Body of pancreas (tissue), 4 donors: Measurements from ENCODE around the gene LIPT2. TPM values are rescaled to one million over a fixed set of nuclear protein-coding genes. Genes with fewer than 3 reads are reported as not detected.

Experiments used
- ATAC-seq: fragments of 150-250 bp; one replicate; pipeline ENCODE4 v1.9.1; 2016
- DNase-seq, 4 donors: peaks; one replicate each; pipeline ENCODE4 v3.0.0-alpha.2; 2019
- H3K27ac ChIP-seq, 4 donors: fragments of 200-600 bp; sonication (generic); 1 replicate in 3 of 4; 2 replicates in 1 of 4; pipeline versions ENCODE4 v1.5.1 to v1.6.1; 2016 to 2019; ENCODE audit warnings: mild to moderate bottlenecking in 1 of 4, mixed read lengths in 1 of 4, moderate library complexity in 1 of 4
- H3K27me3 ChIP-seq, 2 donors: fragments of 200-600 bp; sonication (generic); one replicate each; pipeline ENCODE4 v1.6.0; 2016; ENCODE audit warnings: mild to moderate bottlenecking in 1 of 2
- H3K36me3 ChIP-seq, 2 donors: fragments of 200-600 bp; sonication (generic); replicated peaks in 1 of 2; 2 replicates each; pipeline ENCODE4 v1.5.1; 2016; ENCODE audit warnings: low read depth in 2 of 2; ENCODE audit not compliant: insufficient read depth in 1 of 2
- H3K4me1 ChIP-seq: fragments of 200-600 bp; sonication (generic); one replicate; pipeline ENCODE4 v1.6.0; 2016
- H3K4me3 ChIP-seq, 2 donors: fragments of 200-600 bp; sonication (generic); 1 replicate in 1 of 2; 2 replicates in 1 of 2; pipeline ENCODE4 v1.5.1; 2016 to 2019
- H3K9me3 ChIP-seq, 3 donors: fragments of 200-600 bp; sonication (generic); 1 replicate in 2 of 3; 2 replicates in 1 of 3; pipeline ENCODE4 v1.5.1; 2016
- CTCF ChIP-seq, 7 experiments: fragments of 450-650 bp in 4 of 7; fragments of 200-600 bp in 3 of 7; sonication (generic) in 3 of 7; IDR thresholded peaks; one replicate each; pipeline ENCODE4 v1.5.1; 2016 to 2019; ENCODE audit warnings: antibody characterized with exemption in 7 of 7
- POLR2A ChIP-seq, 3 donors: fragments of 450-650 bp; IDR thresholded peaks; one replicate each; pipeline ENCODE4 v1.6.1; 2016; ENCODE audit warnings: antibody characterized with exemption in 3 of 3, mild to moderate bottlenecking in 2 of 3
- WGBS, 2 donors: methylation state at CpG; one replicate each; pipeline ENCODE4 v1.1.5; 2017; 5-methylcytosine and 5-hydroxymethylcytosine counted together
- intact Hi-C: fragments of 100-400 bp; cut with DNase I; formaldehyde crosslinking; loops from one replicate; pipeline ENCODE4 v1.15.1; 2023
- total RNA-seq, 2 donors: library from RNA; depleted of rRNA; stranded (reverse); fragments of >200 nt; gene quantifications; one replicate each; pipeline ENCODE4 v1.1.0, GENCODE V29; 2016

Gene LIPT2
- total RNA-seq, 2 donors from 2014 or later: 1.3 to 20.8 TPM

- WGBS, 2 donors: 4 to 5% methylated on average over 27 to 60 of the region's 62 CpGs
- intact Hi-C loops: no loop called here
- ATAC-seq (peak; percentile 76), DNase-seq (peak; percentile 49 to 62 (median 52))
- TF ChIP-seq CTCF (IDR thresholded peaks at IDR 0.05) (no peak), POLR2A (IDR thresholded peaks at IDR 0.05) (peak; percentile 10 to 52 (median 47))
- Histone ChIP-seq H3K9me3 (no peaks in the 10 kb centered on the region), H3K4me1 (peaks cover 34% of the 10 kb centered on the region), H3K27me3 (no peaks in the 10 kb centered on the region), H3K27ac (peak within 1 kb of the TSS in 3 of 4 donors; percentile 55 to 64 (median 63)), H3K4me3 (peak within 1 kb of the TSS; percentile 14 to 29), H3K36me3 (no peaks in the 10 kb centered on the region)
Observed at GRCh38 chr11:74466916-74467885, 26.3 kb downstream of the LIPT2 start, which contains the start of gene KCNE3. KCNE3 (minus strand) TSS chr11:74467549; CDS start chr11:74457563, 9,986 bp downstream.

DNA sequence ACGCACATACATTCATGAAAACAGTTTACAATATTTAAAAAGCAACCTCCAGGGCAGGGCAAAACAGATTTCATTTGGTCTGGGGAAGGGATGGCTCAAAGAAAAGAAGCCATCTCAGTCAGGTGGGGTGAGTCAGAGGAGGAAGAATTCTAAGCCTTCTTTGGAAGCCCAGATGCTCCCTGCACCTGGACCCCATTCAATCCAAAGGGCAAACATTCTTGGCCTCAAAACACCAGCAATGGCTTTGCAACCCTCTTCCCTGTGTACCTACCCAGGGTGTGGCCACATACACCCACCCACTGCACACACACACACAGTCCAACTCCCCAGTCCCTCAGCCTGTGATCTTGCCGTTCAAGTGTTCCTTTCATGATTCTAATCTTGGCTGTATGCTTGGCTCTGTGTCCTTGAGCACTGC, 28.2 kb downstream of the LIPT2 start:
- WGBS, 2 donors: 64 to 73% methylated on average over 2 of the region's 2 CpGs
- intact Hi-C loops: no loop called here
- DNase-seq (peak in 3 of 4 donors; percentile 16 to 32 (median 23)), ATAC-seq (no peak)
- Histone ChIP-seq H3K27ac (no peak overlapping the region), H3K36me3 (no peaks in the 10 kb centered on the region), H3K27me3 (no peaks in the 10 kb centered on the region), H3K9me3 (no peaks in the 10 kb centered on the region), H3K4me1 (peaks cover 53% of the 10 kb centered on the region), H3K4me3 (no peak overlapping the region)
- TF ChIP-seq POLR2A (IDR thresholded peaks at IDR 0.05): no peak
- no peak for TF ChIP-seq CTCF (IDR thresholded peaks at IDR 0.05)

- 86 to 90% methylated on average over 1 of the region's 1 CpG for WGBS, 2 donors
- intact Hi-C loops: no loop called here
- TF ChIP-seq POLR2A (IDR thresholded peaks at IDR 0.05): no peak
- TF ChIP-seq CTCF (IDR thresholded peaks at IDR 0.05): no peak
Observed at GRCh38 chr11:74464746-74465145, 28.8 kb downstream of the LIPT2 start.

DNA sequence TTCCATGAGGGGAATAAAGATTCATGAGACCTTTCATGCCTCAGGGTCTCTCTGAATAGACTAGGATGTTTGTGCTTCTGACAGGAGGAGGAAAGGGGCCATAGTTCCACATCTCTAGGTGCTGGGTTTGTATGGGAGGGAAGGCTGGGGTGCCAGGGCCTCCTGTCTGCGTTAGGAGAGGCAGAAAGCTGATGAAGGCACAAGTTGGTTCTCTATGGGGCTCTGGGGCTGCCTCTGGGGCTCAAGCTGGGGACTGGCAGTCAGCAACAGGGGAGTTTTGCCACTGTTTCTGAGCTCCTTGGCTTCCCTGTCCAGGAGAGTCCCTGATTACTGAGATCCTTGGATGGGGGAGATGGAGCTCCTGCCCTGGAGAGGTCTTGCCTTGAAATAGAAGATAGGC, 30.3 kb downstream of the LIPT2 start:
- DNase-seq (no peak), ATAC-seq (no peak)
- Histone ChIP-seq H3K27me3 (no peaks in the 10 kb centered on the region), H3K36me3 (no peaks in the 10 kb centered on the region), H3K4me1 (peaks cover 62% of the 10 kb centered on the region), H3K27ac (peak overlapping the region in 1 of 4 donors; percentile 81), H3K4me3 (no peak overlapping the region), H3K9me3 (no peaks in the 10 kb centered on the region)
- TF ChIP-seq POLR2A (IDR thresholded peaks at IDR 0.05): no peak
- TF ChIP-seq CTCF (IDR thresholded peaks at IDR 0.05): no peak
- 77% methylated on average over 1 of the region's 1 CpG; no CpG with 5 or more reads in 1 of the 2 donors for WGBS, 2 donors
- intact Hi-C loops: no loop called here

More at GRCh38 chr11:74464746-74465145, 28.8 kb downstream of the LIPT2 start:
- no peaks in the 10 kb centered on the region for H3K27me3 ChIP-seq
- no peak for DNase-seq
- ATAC-seq: no peak
- H3K9me3 ChIP-seq: no peaks in the 10 kb centered on the region
- H3K4me3 ChIP-seq: no peak overlapping the region
- H3K27ac ChIP-seq: no peak overlapping the region
- H3K4me1 ChIP-seq: peaks cover 59% of the 10 kb centered on the region
- H3K36me3 ChIP-seq: no peaks in the 10 kb centered on the region
